Measurements from ENCODE around the gene KRTAP2-3.
"Not testable (repeated sequence)": the region's sequence is repeated elsewhere in the genome, so short reads cannot be mapped to it uniquely, and the experiment has no call there.

KRTAP2-3 gene

DNA sequence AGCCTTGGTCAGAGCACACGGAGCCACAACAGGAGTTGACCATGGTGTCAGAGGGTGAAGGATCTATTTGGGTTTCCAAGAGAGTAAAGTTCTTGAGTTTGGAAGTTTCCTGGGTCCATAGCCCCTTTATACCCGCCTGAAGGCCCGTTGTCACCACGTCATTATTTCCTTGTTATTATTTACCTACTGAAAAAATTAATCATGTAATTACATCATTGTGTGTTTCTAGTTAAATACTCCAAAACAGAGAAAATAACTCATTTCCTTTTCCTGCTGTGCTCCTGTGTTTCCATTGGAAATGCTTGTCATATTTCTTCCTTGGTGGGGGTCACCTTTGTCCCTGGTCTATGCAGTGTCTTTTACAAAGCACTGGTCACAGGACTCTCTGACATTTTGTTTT lies 38.1 kb upstream of the KRTAP2-3 start, which contains the start of gene KRTAP4-8:
Gene KRTAP4-8 (minus strand): TSS at position 101 of the 400 bp plus-strand sequence. CDS start 58 bp downstream, at position 43.
- Histone ChIP-seq H3K9me3 (ENCODE audit: control insufficient read depth in 1 of 2, low read length in 2 of 2) (no peaks in the 10 kb centered on the region), H3K36me3 (ENCODE audit: control insufficient read depth in 1 of 2, insufficient read depth in 2 of 2, low read length in 2 of 2) (no peaks in the 10 kb centered on the region), H3K27ac (ENCODE audit: low read depth, low read length) (no peak within 1 kb of the TSS)

GRCh38 chr17:41096055-41096454 lies 36.1 kb upstream of the KRTAP2-3 start:
- Histone ChIP-seq H3K4me3 (ENCODE audit: low read depth in 1 of 2, low read length in 2 of 2) (no peak overlapping the region), H3K27me3 (ENCODE audit: control insufficient read depth in 1 of 2, insufficient read depth in 2 of 2, low read length in 2 of 2) (no peaks in the 10 kb centered on the region), H3K4me1 (ENCODE audit: control insufficient read depth in 1 of 2, insufficient read depth in 2 of 2, low read length in 2 of 2) (no peaks in the 10 kb centered on the region), H3K36me3 (ENCODE audit: control insufficient read depth in 1 of 2, insufficient read depth in 2 of 2, low read length in 2 of 2) (no peaks in the 10 kb centered on the region), H3K9me3 (ENCODE audit: control insufficient read depth in 1 of 2, low read length in 2 of 2) (no peaks in the 10 kb centered on the region), H3K9ac (ENCODE audit: low read depth in 1 of 2, low read length in 2 of 2) (no peak overlapping the region), H3K27ac (ENCODE audit: low read depth, low read length) (no peak overlapping the region)

More for the DNA sequence above, 38.1 kb upstream of the KRTAP2-3 start, which contains the start of gene KRTAP4-8:
- no peaks in the 10 kb centered on the region for H3K4me1 ChIP-seq (ENCODE audit: control insufficient read depth in 1 of 2, insufficient read depth in 2 of 2, low read length in 2 of 2)
- no peak within 1 kb of the TSS for H3K4me3 ChIP-seq (ENCODE audit: low read depth in 1 of 2, low read length in 2 of 2)
- H3K9ac ChIP-seq (ENCODE audit: low read depth in 1 of 2, low read length in 2 of 2): no peak within 1 kb of the TSS
- H3K27me3 ChIP-seq (ENCODE audit: control insufficient read depth in 1 of 2, insufficient read depth in 2 of 2, low read length in 2 of 2): no peaks in the 10 kb centered on the region

GRCh38 chr17:41088760-41089352 lies 28.9 kb upstream of the KRTAP2-3 start:
- not testable (repeated sequence) for H3K4me3 ChIP-seq (ENCODE audit: low read depth in 1 of 2, low read length in 2 of 2); H3K9me3 ChIP-seq (ENCODE audit: control insufficient read depth in 1 of 2, low read length in 2 of 2); H3K9ac ChIP-seq (ENCODE audit: low read depth in 1 of 2, low read length in 2 of 2); H3K27me3 ChIP-seq (ENCODE audit: control insufficient read depth in 1 of 2, insufficient read depth in 2 of 2, low read length in 2 of 2); H3K4me1 ChIP-seq (ENCODE audit: control insufficient read depth in 1 of 2, insufficient read depth in 2 of 2, low read length in 2 of 2); H3K36me3 ChIP-seq (ENCODE audit: control insufficient read depth in 1 of 2, insufficient read depth in 2 of 2, low read length in 2 of 2); H3K27ac ChIP-seq (ENCODE audit: low read depth, low read length)

- not testable (repeated sequence) for H3K36me3 ChIP-seq (ENCODE audit: control insufficient read depth in 1 of 2, insufficient read depth in 2 of 2, low read length in 2 of 2); H3K27me3 ChIP-seq (ENCODE audit: control insufficient read depth in 1 of 2, insufficient read depth in 2 of 2, low read length in 2 of 2)
Measured at GRCh38 chr17:41084100-41084856, 24.4 kb upstream of the KRTAP2-3 start, which contains the start of gene KRTAP4-7. Gene KRTAP4-7, plus strand, starts transcription at chr17:41084150. Its CDS starts 57 bp downstream, at chr17:41084207.

DNA sequence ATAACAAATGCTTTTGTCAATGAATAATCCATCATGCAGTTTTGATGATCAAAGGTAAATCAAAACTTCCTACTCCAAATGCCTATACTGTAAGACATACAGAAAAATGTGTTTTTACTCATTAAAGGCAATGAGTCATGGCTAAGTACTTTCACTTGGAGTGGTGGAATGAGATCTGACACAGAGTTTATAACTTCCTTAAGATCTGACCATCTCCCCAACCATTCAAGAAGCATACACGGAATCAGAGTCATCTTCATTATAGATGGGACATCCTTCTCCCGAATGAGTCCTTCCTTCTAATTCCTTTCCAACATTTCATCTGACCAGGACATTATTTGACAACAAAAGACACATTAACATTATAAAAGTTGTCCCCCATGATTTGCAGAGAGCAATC lies 23.5 kb upstream of the KRTAP2-3 start:
- not testable (repeated sequence) for H3K4me1 ChIP-seq (ENCODE audit: control insufficient read depth in 1 of 2, insufficient read depth in 2 of 2, low read length in 2 of 2); H3K9me3 ChIP-seq (ENCODE audit: control insufficient read depth in 1 of 2, low read length in 2 of 2); H3K36me3 ChIP-seq (ENCODE audit: control insufficient read depth in 1 of 2, insufficient read depth in 2 of 2, low read length in 2 of 2); H3K27me3 ChIP-seq (ENCODE audit: control insufficient read depth in 1 of 2, insufficient read depth in 2 of 2, low read length in 2 of 2); H3K27ac ChIP-seq (ENCODE audit: low read depth, low read length); H3K9ac ChIP-seq (ENCODE audit: low read depth in 1 of 2, low read length in 2 of 2); H3K4me3 ChIP-seq (ENCODE audit: low read depth in 1 of 2, low read length in 2 of 2)

More at GRCh38 chr17:41084100-41084856, 24.4 kb upstream of the KRTAP2-3 start, which contains the start of gene KRTAP4-7:
- H3K27ac ChIP-seq (ENCODE audit: low read depth, low read length); H3K4me3 ChIP-seq (ENCODE audit: low read depth in 1 of 2, low read length in 2 of 2); H3K9me3 ChIP-seq (ENCODE audit: control insufficient read depth in 1 of 2, low read length in 2 of 2); H3K4me1 ChIP-seq (ENCODE audit: control insufficient read depth in 1 of 2, insufficient read depth in 2 of 2, low read length in 2 of 2); H3K9ac ChIP-seq (ENCODE audit: low read depth in 1 of 2, low read length in 2 of 2): not testable (repeated sequence)

- H3K4me1 ChIP-seq (ENCODE audit: control insufficient read depth in 1 of 2, insufficient read depth in 2 of 2, low read length in 2 of 2): no peaks in the 10 kb centered on the region
- H3K4me3 ChIP-seq (ENCODE audit: low read depth in 1 of 2, low read length in 2 of 2): no peak overlapping the region
- no peaks in the 10 kb centered on the region for H3K9me3 ChIP-seq (ENCODE audit: control insufficient read depth in 1 of 2, low read length in 2 of 2)
- H3K27ac ChIP-seq (ENCODE audit: low read depth, low read length): no peak overlapping the region
- H3K9ac ChIP-seq (ENCODE audit: low read depth in 1 of 2, low read length in 2 of 2): no peak overlapping the region
- H3K27me3 ChIP-seq (ENCODE audit: control insufficient read depth in 1 of 2, insufficient read depth in 2 of 2, low read length in 2 of 2): no peaks in the 10 kb centered on the region
- no peaks in the 10 kb centered on the region for H3K36me3 ChIP-seq (ENCODE audit: control insufficient read depth in 1 of 2, insufficient read depth in 2 of 2, low read length in 2 of 2)
Measured at GRCh38 chr17:41082626-41083025, 22.7 kb upstream of the KRTAP2-3 start.

DNA sequence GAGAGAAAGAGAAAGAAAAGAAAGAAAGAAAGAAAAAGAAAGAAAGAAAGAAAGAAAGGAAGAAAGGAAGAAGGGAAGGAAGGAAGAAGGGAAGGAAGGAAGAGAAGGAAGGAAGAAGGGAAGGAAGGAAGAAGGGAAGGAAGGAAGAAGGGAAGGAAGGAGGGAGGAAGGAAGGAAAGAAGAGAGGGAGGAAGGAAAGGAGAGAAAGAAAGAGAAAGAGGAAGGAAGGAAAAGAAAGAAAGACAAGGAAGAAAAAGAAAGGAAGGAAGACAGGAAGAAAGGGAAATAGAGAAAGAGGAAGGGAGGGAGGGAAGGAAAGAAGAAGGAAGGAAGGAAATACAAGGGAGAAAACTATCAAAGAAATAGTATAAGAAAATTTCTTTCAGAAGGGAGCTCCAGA lies 16.9 kb upstream of the KRTAP2-3 start:
- Histone ChIP-seq H3K4me3 (ENCODE audit: low read depth in 1 of 2, low read length in 2 of 2) (no peak overlapping the region), H3K27ac (ENCODE audit: low read depth, low read length) (no peak overlapping the region), H3K36me3 (ENCODE audit: control insufficient read depth in 1 of 2, insufficient read depth in 2 of 2, low read length in 2 of 2) (no peaks in the 10 kb centered on the region), H3K4me1 (ENCODE audit: control insufficient read depth in 1 of 2, insufficient read depth in 2 of 2, low read length in 2 of 2) (no peaks in the 10 kb centered on the region), H3K27me3 (ENCODE audit: control insufficient read depth in 1 of 2, insufficient read depth in 2 of 2, low read length in 2 of 2) (peaks cover 0 to 6% of the 10 kb centered on the region in 2 donors), H3K9ac (ENCODE audit: low read depth in 1 of 2, low read length in 2 of 2) (no peak overlapping the region), H3K9me3 (ENCODE audit: control insufficient read depth in 1 of 2, low read length in 2 of 2) (no peaks in the 10 kb centered on the region)

DNA sequence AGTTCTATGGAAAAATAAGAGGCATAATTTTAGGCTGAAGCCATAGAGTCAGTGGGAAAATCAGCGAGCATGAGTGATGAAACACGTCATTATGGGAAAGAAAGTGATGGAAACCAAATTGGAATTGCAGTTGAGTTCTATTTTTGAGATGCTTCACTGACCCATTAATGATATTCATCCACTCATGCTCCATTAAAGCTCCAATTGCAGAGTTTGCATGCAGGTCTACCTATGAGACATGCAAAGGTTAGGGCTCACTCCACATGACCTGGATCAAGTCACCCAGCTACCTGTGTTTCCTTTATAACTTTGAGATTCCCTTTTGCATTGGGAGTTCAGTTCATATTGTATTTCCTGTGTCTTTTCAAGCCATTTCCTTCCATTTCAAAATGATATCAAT lies 13.8 kb upstream of the KRTAP2-3 start:
- no peaks in the 10 kb centered on the region for H3K36me3 ChIP-seq (ENCODE audit: control insufficient read depth in 1 of 2, insufficient read depth in 2 of 2, low read length in 2 of 2)
- peaks cover 0 to 6% of the 10 kb centered on the region in 2 donors for H3K27me3 ChIP-seq (ENCODE audit: control insufficient read depth in 1 of 2, insufficient read depth in 2 of 2, low read length in 2 of 2)
- H3K27ac ChIP-seq (ENCODE audit: low read depth, low read length): no peak overlapping the region
- no peaks in the 10 kb centered on the region for H3K9me3 ChIP-seq (ENCODE audit: control insufficient read depth in 1 of 2, low read length in 2 of 2)
- H3K4me1 ChIP-seq (ENCODE audit: control insufficient read depth in 1 of 2, insufficient read depth in 2 of 2, low read length in 2 of 2): no peaks in the 10 kb centered on the region
- no peak overlapping the region for H3K9ac ChIP-seq (ENCODE audit: low read depth in 1 of 2, low read length in 2 of 2)
- no peak overlapping the region for H3K4me3 ChIP-seq (ENCODE audit: low read depth in 1 of 2, low read length in 2 of 2)

- no peaks in the 10 kb centered on the region for H3K9me3 ChIP-seq (ENCODE audit: control insufficient read depth in 1 of 2, low read length in 2 of 2)
- no peaks in the 10 kb centered on the region for H3K36me3 ChIP-seq (ENCODE audit: control insufficient read depth in 1 of 2, insufficient read depth in 2 of 2, low read length in 2 of 2)
- no peak overlapping the region for H3K4me3 ChIP-seq (ENCODE audit: low read depth in 1 of 2, low read length in 2 of 2)
- H3K27ac ChIP-seq (ENCODE audit: low read depth, low read length): no peak overlapping the region
- no peaks in the 10 kb centered on the region for H3K4me1 ChIP-seq (ENCODE audit: control insufficient read depth in 1 of 2, insufficient read depth in 2 of 2, low read length in 2 of 2)
- no peak overlapping the region for H3K9ac ChIP-seq (ENCODE audit: low read depth in 1 of 2, low read length in 2 of 2)
- peaks cover 0 to 6% of the 10 kb centered on the region in 2 donors for H3K27me3 ChIP-seq (ENCODE audit: control insufficient read depth in 1 of 2, insufficient read depth in 2 of 2, low read length in 2 of 2)
Measured at GRCh38 chr17:41071606-41072360, 11.9 kb upstream of the KRTAP2-3 start.

DNA sequence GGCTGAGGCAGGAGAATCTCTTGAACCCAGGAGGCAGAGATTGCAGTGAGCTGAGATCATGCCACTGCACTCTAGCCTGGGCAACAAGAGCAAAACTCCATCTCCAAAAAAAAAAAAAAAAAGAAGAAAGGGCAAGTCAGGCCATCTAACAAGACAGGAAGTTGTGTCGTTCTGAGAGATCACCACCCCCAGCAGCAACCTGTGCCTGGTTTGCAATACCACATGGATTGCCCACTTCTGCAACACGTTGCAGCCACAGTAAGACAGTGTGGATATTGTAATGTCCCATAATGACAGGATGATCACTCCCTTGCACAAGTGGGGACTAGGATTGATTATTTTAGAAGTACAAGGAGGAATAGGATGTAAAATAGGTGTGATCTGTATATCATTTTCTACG lies 9.1 kb upstream of the KRTAP2-3 start:
- no peaks in the 10 kb centered on the region for H3K4me1 ChIP-seq (ENCODE audit: control insufficient read depth in 1 of 2, insufficient read depth in 2 of 2, low read length in 2 of 2)
- no peak overlapping the region for H3K4me3 ChIP-seq (ENCODE audit: low read depth in 1 of 2, low read length in 2 of 2)
- H3K27me3 ChIP-seq (ENCODE audit: control insufficient read depth in 1 of 2, insufficient read depth in 2 of 2, low read length in 2 of 2): no peaks in the 10 kb centered on the region
- H3K27ac ChIP-seq (ENCODE audit: low read depth, low read length): no peak overlapping the region
- H3K9ac ChIP-seq (ENCODE audit: low read depth in 1 of 2, low read length in 2 of 2): no peak overlapping the region
- H3K9me3 ChIP-seq (ENCODE audit: control insufficient read depth in 1 of 2, low read length in 2 of 2): no peaks in the 10 kb centered on the region
- no peaks in the 10 kb centered on the region for H3K36me3 ChIP-seq (ENCODE audit: control insufficient read depth in 1 of 2, insufficient read depth in 2 of 2, low read length in 2 of 2)
